Calu3 (cell line): ENCODE results near the gene NAV2. TPM values are rescaled to one million over a fixed set of nuclear protein-coding genes. Genes with fewer than 3 reads are reported as not detected.

ENCODE experiments used
- microRNA-seq: library from miRNA; unstranded; fragments of <30 nt; microRNA quantifications from one replicate; pipeline ENCODE4 v1.2.0, GENCODE V29; 2022
- total RNA-seq: library from RNA; stranded (reverse); gene quantifications from 2 replicates; pipeline ENCODE4 v1.2.3, GENCODE V29; 2022

Gene NAV2
- total RNA-seq, 1 experiment from 2014 or later = 21.4 TPM

Small RNA genes within 50 kb of the gene (microRNA-seq; reads per million reads assigned to microRNA genes)
- not detected for gene MIR4694
